OCI-LY7 (cell line): Measurements from ENCODE around the gene VPS8. TPM values are rescaled to one million over a fixed set of nuclear protein-coding genes. Genes with fewer than 3 reads are reported as not detected.

ENCODE experiments used
- BruUV-seq: library from RNA; stranded (reverse); fragments of 400-500 nt; replicated peaks from 2 replicates; lab custom pipeline; 2021; lab: Mats Ljungman, UMichigan
- CTCF ChIA-PET: fragments of 300-600 bp; sonication (Branson Sonifier 250); formaldehyde crosslinking; loops from one replicate; lab custom pipeline; 2022; ENCODE audit warnings: antibody characterized with exemption; ENCODE audit not compliant: unreplicated experiment; lab: Charles Lee
- POLR2A ChIA-PET: fragments of 300-600 bp; sonication (Branson Sonifier 250); formaldehyde crosslinking; loops from one replicate; lab custom pipeline; 2022; ENCODE audit warnings: antibody characterized with exemption; lab: Charles Lee
- DNase-seq: peaks from one replicate; pipeline ENCODE4 v3.0.0-alpha.2; 2015; ENCODE audit warnings: low spot score
- H2AFZ ChIP-seq: fragments of 200-600 bp; sonication (generic), shearing (Covaris generic); 2 replicates; pipeline ENCODE4 v1.6.1; 2014; ENCODE audit warnings: mild to moderate bottlenecking, antibody characterized with exemption, low read length, moderate library complexity
- H3K27ac ChIP-seq: fragments of 200-600 bp; sonication (generic); 2 replicates; pipeline ENCODE4 v1.5.1; 2014; ENCODE audit warnings: mixed run types, low read depth, mild to moderate bottlenecking, moderate library complexity, low read length, inconsistent platforms; ENCODE audit not compliant: poor library complexity, severe bottlenecking
- H3K36me3 ChIP-seq: fragments of 200-600 bp; sonication (generic); 2 replicates; pipeline ENCODE4 v1.6.1; 2014; ENCODE audit warnings: mild to moderate bottlenecking, antibody characterized with exemption, low read length, moderate library complexity, mixed read lengths; ENCODE audit not compliant: insufficient read depth
- H3K4me1 ChIP-seq: fragments of 200-600 bp; sonication (generic); 2 replicates; pipeline ENCODE4 v1.5.1; 2014; ENCODE audit warnings: mild to moderate bottlenecking, low read length; ENCODE audit not compliant: insufficient read depth, poor library complexity, severe bottlenecking
- H3K4me2 ChIP-seq: fragments of 200-600 bp; sonication (generic); 2 replicates; pipeline ENCODE4 v1.6.1; 2014; ENCODE audit warnings: mild to moderate bottlenecking, low read length
- H3K4me3 ChIP-seq: fragments of 200-600 bp; sonication (generic); 2 replicates; pipeline ENCODE4 v1.5.1; 2014; ENCODE audit warnings: mild to moderate bottlenecking, low read depth, low read length; ENCODE audit not compliant: poor library complexity, severe bottlenecking
- H3K79me2 ChIP-seq: fragments of 200-600 bp; sonication (generic); 2 replicates; pipeline ENCODE4 v1.6.1; 2016; ENCODE audit warnings: low read depth, mild to moderate bottlenecking, low read length, moderate library complexity, mixed read lengths; ENCODE audit not compliant: insufficient read depth
- H3K9me2 ChIP-seq: fragments of 200-600 bp; sonication (generic); 2 replicates; pipeline ENCODE4 v1.6.1; 2016; ENCODE audit warnings: mild to moderate bottlenecking, low read length, mixed read lengths; ENCODE audit not compliant: insufficient read depth
- H3K9me3 ChIP-seq: fragments of 200-600 bp; sonication (generic); 2 replicates; pipeline ENCODE4 v1.6.1; 2014; ENCODE audit warnings: mild to moderate bottlenecking, mixed run types, low read length, mixed read lengths
- H4K20me1 ChIP-seq: fragments of 200-600 bp; sonication (generic); 2 replicates; pipeline ENCODE4 v1.6.1; 2014; ENCODE audit warnings: mild to moderate bottlenecking, antibody characterized with exemption, low read length, moderate library complexity, mixed read lengths; ENCODE audit not compliant: insufficient read depth
- EZH2phosphoT487 ChIP-seq: fragments of 200-600 bp; sonication (generic); IDR thresholded peaks from 2 replicates; pipeline ENCODE4 v1.6.1; 2018; ENCODE audit warnings: low read depth, borderline replicate concordance, mild to moderate bottlenecking, mixed run types, antibody characterized with exemption, low read length, moderate library complexity, mixed read lengths
- intact Hi-C: fragments of 100-400 bp; cut with micrococcal nuclease; formaldehyde crosslinking; loops from one replicate; pipeline ENCODE4 v1.10.0; 2022; ENCODE audit not compliant: unreplicated experiment
- total RNA-seq, 2 experiments: library from RNA; depleted of rRNA in 1 of 2; stranded (reverse); fragments of >200 nt in 1 of 2; shearing (Covaris generic) in 1 of 2; gene quantifications; 2 replicates each; pipeline ENCODE4 v1.2.3, GENCODE V29; 2014 to 2022
- TF ChIP-seq, protein P1 (sequence below): fragments of 200-600 bp; sonication (generic); conservative IDR thresholded peaks from 2 replicates; pipeline ENCODE4 v1.5.1; 2014; ENCODE audit warnings: mild to moderate bottlenecking, antibody characterized with exemption, low read length, moderate library complexity, mixed read lengths

Gene VPS8
- total RNA-seq, 2 experiments from 2014 or later = 33.5 to 44.9 TPM

DNA sequence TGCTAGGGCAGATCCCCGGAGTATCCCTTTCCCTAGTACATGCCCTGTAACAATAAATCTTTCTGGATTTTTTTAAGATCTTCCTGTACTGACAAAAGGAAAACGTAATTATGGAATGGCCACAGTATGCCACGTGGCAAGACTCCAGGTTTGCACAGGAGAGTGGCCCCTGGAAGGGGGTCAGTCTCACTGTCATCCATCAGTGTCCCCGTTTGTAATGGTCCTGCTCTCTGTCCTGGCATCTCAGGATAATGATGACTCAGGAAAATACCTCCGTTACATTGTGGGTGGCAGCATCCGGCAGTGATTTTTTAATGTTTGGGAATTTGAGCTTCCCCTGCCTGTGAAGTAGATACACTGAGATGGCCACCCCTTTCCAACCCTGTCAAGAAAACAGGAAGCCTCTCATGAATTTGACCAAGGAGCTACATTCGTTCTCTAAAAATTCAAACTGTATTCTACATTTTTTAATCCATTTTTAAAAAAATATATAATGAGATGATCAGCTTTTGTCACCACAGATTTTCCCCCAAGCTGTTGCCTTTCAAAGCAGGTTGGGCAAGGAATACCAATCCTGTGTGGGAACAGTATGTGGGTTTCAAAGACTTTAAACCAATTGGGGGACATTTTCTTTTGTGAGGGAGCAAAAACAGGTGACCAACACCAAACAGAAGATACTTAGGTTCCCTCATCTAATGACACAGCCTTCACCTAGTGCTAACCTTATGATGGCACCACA lies 230.5 kb downstream of the VPS8 start:
- DNase-seq = no peak
- H3K36me3 ChIP-seq = no peaks in the 10 kb centered on the region
- no peaks in the 10 kb centered on the region for H3K9me2 ChIP-seq
- no peak overlapping the region for H3K4me2 ChIP-seq
- no peak overlapping the region for H3K27ac ChIP-seq
- TF ChIP-seq EZH2phosphoT487 = no peak
- TF ChIP-seq, protein P1, sequence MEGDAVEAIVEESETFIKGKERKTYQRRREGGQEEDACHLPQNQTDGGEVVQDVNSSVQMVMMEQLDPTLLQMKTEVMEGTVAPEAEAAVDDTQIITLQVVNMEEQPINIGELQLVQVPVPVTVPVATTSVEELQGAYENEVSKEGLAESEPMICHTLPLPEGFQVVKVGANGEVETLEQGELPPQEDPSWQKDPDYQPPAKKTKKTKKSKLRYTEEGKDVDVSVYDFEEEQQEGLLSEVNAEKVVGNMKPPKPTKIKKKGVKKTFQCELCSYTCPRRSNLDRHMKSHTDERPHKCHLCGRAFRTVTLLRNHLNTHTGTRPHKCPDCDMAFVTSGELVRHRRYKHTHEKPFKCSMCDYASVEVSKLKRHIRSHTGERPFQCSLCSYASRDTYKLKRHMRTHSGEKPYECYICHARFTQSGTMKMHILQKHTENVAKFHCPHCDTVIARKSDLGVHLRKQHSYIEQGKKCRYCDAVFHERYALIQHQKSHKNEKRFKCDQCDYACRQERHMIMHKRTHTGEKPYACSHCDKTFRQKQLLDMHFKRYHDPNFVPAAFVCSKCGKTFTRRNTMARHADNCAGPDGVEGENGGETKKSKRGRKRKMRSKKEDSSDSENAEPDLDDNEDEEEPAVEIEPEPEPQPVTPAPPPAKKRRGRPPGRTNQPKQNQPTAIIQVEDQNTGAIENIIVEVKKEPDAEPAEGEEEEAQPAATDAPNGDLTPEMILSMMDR = no peak
- CTCF ChIA-PET = no interaction called here
- H3K4me3 ChIP-seq = no peak overlapping the region
- H3K79me2 ChIP-seq = no peaks in the 10 kb centered on the region
- H3K4me1 ChIP-seq = no peaks in the 10 kb centered on the region
- no TSS peak for BruUV-seq
- H2AFZ ChIP-seq = no peak overlapping the region
- no peaks in the 10 kb centered on the region for H3K9me3 ChIP-seq
- POLR2A ChIA-PET = no interaction called here
- no peaks in the 10 kb centered on the region for H4K20me1 ChIP-seq
- intact Hi-C loops = no loop called here

DNA sequence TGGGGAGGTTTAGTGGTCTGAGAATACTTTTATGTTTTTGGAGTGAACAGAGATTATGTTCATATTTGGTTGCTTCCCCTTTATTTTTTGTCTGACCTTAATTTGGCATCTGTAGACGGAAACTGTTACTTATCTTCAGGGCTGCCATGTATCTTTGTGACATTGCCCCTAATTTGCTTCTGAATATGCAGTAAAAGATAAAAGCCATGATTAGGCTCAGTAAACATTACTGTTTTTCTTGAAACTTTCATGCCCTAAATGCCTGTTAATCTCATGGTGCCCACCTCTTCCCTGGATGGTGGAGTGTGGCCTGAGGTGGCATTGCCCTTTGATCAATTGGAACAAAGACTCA lies 234.2 kb downstream of the VPS8 start:
- Histone ChIP-seq H3K4me2 (no peak overlapping the region), H3K9me2 (no peaks in the 10 kb centered on the region), H3K79me2 (no peaks in the 10 kb centered on the region), H3K4me3 (no peak overlapping the region), H4K20me1 (no peaks in the 10 kb centered on the region), H3K4me1 (no peaks in the 10 kb centered on the region), H2AFZ (no peak overlapping the region), H3K9me3 (no peaks in the 10 kb centered on the region), H3K27ac (no peak overlapping the region), H3K36me3 (0 out of 2 replicates have a peak, but pooled peaks cover 4% of the 10 kb centered on the region)
- CTCF ChIA-PET = no interaction called here
- POLR2A ChIA-PET = interaction anchor here (0.7 kb wide), 1 partner anchor 179 kb away, joined by 3 read pairs; no protein-coding TSS in a partner anchor
- DNase-seq = no peak
- no peak for TF ChIP-seq EZH2phosphoT487
- TF ChIP-seq, protein P1 = no peak
- intact Hi-C loops = no loop called here
- no TSS peak for BruUV-seq

DNA sequence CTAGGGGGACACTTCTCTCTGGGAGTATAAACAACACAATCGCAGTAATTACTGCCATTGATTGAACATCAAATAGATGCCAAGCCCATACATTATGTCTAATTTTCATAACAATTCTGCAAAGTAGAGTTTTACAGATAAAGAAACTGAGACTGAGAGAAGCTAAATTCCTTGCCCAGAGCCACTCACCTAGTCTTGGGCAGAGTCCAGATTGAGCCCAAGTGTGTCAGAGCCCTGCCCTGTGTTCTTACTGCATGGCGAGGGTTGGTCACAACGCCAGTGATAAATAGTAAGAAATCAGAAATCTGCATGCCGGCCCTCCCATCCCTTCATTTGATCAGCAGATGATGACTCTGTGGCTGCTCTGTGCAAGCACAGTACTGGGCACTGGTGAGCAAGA lies 234.6 kb downstream of the VPS8 start:
- H3K79me2 ChIP-seq = no peaks in the 10 kb centered on the region
- TF ChIP-seq, protein P1 = no peak
- no peak for TF ChIP-seq EZH2phosphoT487
- no peak overlapping the region for H3K4me2 ChIP-seq
- intact Hi-C loops = no loop called here
- no peaks in the 10 kb centered on the region for H3K9me2 ChIP-seq
- no TSS peak for BruUV-seq
- no peaks in the 10 kb centered on the region for H3K4me1 ChIP-seq
- 0 out of 2 replicates have a peak, but pooled peaks cover 6% of the 10 kb centered on the region for H3K36me3 ChIP-seq
- no peak overlapping the region for H3K27ac ChIP-seq
- CTCF ChIA-PET = no interaction called here
- no peak overlapping the region for H3K4me3 ChIP-seq
- POLR2A ChIA-PET = no interaction called here
- DNase-seq = no peak
- no peaks in the 10 kb centered on the region for H3K9me3 ChIP-seq
- H4K20me1 ChIP-seq = no peaks in the 10 kb centered on the region
- H2AFZ ChIP-seq = no peak overlapping the region
